ENCODE data around the gene SKI.

Gene SKI

DNA sequence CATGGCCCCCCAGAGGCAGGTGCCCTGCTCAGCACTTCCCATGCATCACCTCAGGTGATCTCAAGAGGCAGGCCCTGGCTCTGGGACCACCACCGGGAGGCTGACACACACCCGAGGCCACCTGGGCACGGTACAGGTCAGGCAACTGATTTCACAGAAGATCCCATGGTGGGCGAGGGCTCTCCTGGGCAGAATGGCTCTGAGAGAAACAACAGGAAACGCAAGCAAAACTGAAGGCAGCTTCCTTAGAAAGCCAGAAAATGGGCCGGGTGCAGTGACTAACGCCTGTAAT is 11.4 kb upstream of the SKI start:
- Histone ChIP-seq H4K20me1 (ENCODE audit: control insufficient read depth, insufficient read depth, low read depth, low read length) (no peaks in the 10 kb centered on the region), H3K4me2 (ENCODE audit: low read length) (no peak overlapping the region), H3K36me3 (ENCODE audit: control insufficient read depth, low read length) (no peaks in the 10 kb centered on the region), H3K79me2 (ENCODE audit: control insufficient read depth, low read length) (no peaks in the 10 kb centered on the region), H3K4me3 (ENCODE audit: low read length) (no peak overlapping the region), H3K9me2 (replicated peaks; ENCODE audit: control insufficient read depth, low read length) (no peaks in the 10 kb centered on the region), H3K4me1 (ENCODE audit: control insufficient read depth, low read length) (no peaks in the 10 kb centered on the region), H3K9me3 (ENCODE audit: control insufficient read depth, insufficient read depth, low read length) (no peaks in the 10 kb centered on the region), H3K27me3 (ENCODE audit: control insufficient read depth, low read length) (no peaks in the 10 kb centered on the region), H3F3A (ENCODE audit: control insufficient read depth, insufficient read depth) (no peaks in the 10 kb centered on the region), H3K27ac (ENCODE audit: low read depth, low read length) (no peak overlapping the region)
- TF ChIP-seq, protein P1, sequence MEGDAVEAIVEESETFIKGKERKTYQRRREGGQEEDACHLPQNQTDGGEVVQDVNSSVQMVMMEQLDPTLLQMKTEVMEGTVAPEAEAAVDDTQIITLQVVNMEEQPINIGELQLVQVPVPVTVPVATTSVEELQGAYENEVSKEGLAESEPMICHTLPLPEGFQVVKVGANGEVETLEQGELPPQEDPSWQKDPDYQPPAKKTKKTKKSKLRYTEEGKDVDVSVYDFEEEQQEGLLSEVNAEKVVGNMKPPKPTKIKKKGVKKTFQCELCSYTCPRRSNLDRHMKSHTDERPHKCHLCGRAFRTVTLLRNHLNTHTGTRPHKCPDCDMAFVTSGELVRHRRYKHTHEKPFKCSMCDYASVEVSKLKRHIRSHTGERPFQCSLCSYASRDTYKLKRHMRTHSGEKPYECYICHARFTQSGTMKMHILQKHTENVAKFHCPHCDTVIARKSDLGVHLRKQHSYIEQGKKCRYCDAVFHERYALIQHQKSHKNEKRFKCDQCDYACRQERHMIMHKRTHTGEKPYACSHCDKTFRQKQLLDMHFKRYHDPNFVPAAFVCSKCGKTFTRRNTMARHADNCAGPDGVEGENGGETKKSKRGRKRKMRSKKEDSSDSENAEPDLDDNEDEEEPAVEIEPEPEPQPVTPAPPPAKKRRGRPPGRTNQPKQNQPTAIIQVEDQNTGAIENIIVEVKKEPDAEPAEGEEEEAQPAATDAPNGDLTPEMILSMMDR (IDR thresholded peaks at IDR 0.05; ENCODE audit: low read depth, low read length, poor library complexity, severe bottlenecking), result no peak
- TF ChIP-seq EZH2phosphoT487 (IDR thresholded peaks at IDR 0.05; ENCODE audit: borderline replicate concordance, low read length), result no peak

DNA sequence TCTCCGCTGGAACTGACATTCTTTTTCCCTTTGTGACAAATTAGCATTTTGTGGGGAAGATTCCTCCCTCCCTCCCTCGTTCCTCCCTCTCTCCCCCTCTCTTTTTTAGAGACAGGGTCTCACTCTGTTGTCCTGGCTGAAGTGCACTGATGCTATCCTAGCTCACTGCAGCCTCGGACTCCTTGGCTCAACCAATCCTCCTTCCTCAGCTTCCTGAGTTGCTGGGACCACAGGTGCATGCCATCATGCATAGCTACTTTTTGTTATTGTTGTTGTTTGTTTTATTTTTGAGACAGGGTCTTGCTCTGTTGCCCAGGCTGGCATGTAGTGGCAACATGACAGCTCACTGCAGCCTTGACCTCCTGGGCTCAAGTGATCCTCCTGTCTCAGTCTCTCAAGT is 6.8 kb upstream of the SKI start:
- no peak for TF ChIP-seq EZH2phosphoT487 (IDR thresholded peaks at IDR 0.05; ENCODE audit: borderline replicate concordance, low read length)
- TF ChIP-seq, protein P1 (IDR thresholded peaks at IDR 0.05; ENCODE audit: low read depth, low read length, poor library complexity, severe bottlenecking), result no peak
- H4K20me1 ChIP-seq (ENCODE audit: control insufficient read depth, insufficient read depth, low read depth, low read length), result no peaks in the 10 kb centered on the region
- H3F3A ChIP-seq (ENCODE audit: control insufficient read depth, insufficient read depth), result no peaks in the 10 kb centered on the region
- peaks cover 2% of the 10 kb centered on the region; the same call in 1 of the 2 replicates for H3K27me3 ChIP-seq (ENCODE audit: control insufficient read depth, low read length)
- no peaks in the 10 kb centered on the region for H3K4me1 ChIP-seq (ENCODE audit: control insufficient read depth, low read length)
- no peaks in the 10 kb centered on the region for H3K9me2 ChIP-seq (replicated peaks; ENCODE audit: control insufficient read depth, low read length)
- no peak overlapping the region for H3K27ac ChIP-seq (ENCODE audit: low read depth, low read length)
- H3K79me2 ChIP-seq (ENCODE audit: control insufficient read depth, low read length), result no peaks in the 10 kb centered on the region
- no peak overlapping the region for H3K4me2 ChIP-seq (ENCODE audit: low read length)
- no peaks in the 10 kb centered on the region for H3K9me3 ChIP-seq (ENCODE audit: control insufficient read depth, insufficient read depth, low read length)
- H3K4me3 ChIP-seq (ENCODE audit: low read length), result no peak overlapping the region
- H3K36me3 ChIP-seq (ENCODE audit: control insufficient read depth, low read length), result no peaks in the 10 kb centered on the region

DNA sequence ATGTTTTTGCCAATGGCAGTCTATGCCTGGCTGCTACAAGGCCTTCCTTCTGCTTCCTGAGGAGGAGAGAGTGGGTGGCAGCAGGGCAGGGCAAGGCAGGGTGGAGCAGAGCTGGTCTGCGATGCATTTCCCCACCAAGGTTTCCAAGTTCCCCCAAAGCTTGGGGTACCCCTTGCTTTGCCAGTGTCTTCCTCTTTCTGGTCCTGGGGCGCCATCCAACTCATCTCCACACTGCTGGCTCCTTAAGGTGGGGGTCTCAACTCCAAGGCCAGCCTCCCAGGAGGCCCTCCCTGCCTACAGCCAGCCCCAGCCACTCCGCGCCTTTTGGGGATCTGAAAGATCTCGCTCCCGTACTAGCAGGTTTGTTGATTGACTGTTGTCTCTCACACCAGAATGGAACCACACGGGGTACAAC is 3.9 kb upstream of the SKI start:
- no peaks in the 10 kb centered on the region for H3F3A ChIP-seq (ENCODE audit: control insufficient read depth, insufficient read depth)
- no peaks in the 10 kb centered on the region for H3K79me2 ChIP-seq (ENCODE audit: control insufficient read depth, low read length)
- H3K4me2 ChIP-seq (ENCODE audit: low read length), result no peak overlapping the region
- no peaks in the 10 kb centered on the region for H3K36me3 ChIP-seq (ENCODE audit: control insufficient read depth, low read length)
- no peak overlapping the region for H3K4me3 ChIP-seq (ENCODE audit: low read length)
- H3K9me3 ChIP-seq (ENCODE audit: control insufficient read depth, insufficient read depth, low read length), result no peaks in the 10 kb centered on the region
- H3K9me2 ChIP-seq (replicated peaks; ENCODE audit: control insufficient read depth, low read length), result no peaks in the 10 kb centered on the region
- no peak for TF ChIP-seq EZH2phosphoT487 (IDR thresholded peaks at IDR 0.05; ENCODE audit: borderline replicate concordance, low read length)
- TF ChIP-seq, protein P1 (IDR thresholded peaks at IDR 0.05; ENCODE audit: low read depth, low read length, poor library complexity, severe bottlenecking), result no peak
- peaks cover 6% of the 10 kb centered on the region; the same call in 1 of the 2 replicates for H3K4me1 ChIP-seq (ENCODE audit: control insufficient read depth, low read length)
- no peak overlapping the region for H3K27ac ChIP-seq (ENCODE audit: low read depth, low read length)
- H3K27me3 ChIP-seq (ENCODE audit: control insufficient read depth, low read length), result peaks cover 12% of the 10 kb centered on the region
- H4K20me1 ChIP-seq (ENCODE audit: control insufficient read depth, insufficient read depth, low read depth, low read length), result no peaks in the 10 kb centered on the region
